GM19240 (cell line): ENCODE measurements around the gene GNAO1.
"Not testable (repeated sequence)": the region's sequence is repeated elsewhere in the genome, so short reads cannot be mapped to it uniquely, and the experiment has no call there.

Experiments used
- DNase-seq: peaks from one replicate; pipeline ENCODE4 v3.0.0; 2011; ENCODE audit warnings: low spot score; ENCODE audit not compliant: insufficient read length

GNAO1 gene

GRCh38 chr16:56363181-56363716, 172.0 kb downstream of the GNAO1 start:
- no peak for DNase-seq

GRCh38 chr16:56363781-56364565, 172.7 kb downstream of the GNAO1 start:
- DNase-seq, result no peak

- DNase-seq, result no peak
Observed at GRCh38 chr16:56364865-56365264, 173.6 kb downstream of the GNAO1 start.

GRCh38 chr16:56365552-56365951, 174.3 kb downstream of the GNAO1 start:
- no peak for DNase-seq

- no peak for DNase-seq
Observed at GRCh38 chr16:56366945-56367344, 175.7 kb downstream of the GNAO1 start.

GRCh38 chr16:56367764-56368163, 176.5 kb downstream of the GNAO1 start:
- DNase-seq, result no peak

DNA sequence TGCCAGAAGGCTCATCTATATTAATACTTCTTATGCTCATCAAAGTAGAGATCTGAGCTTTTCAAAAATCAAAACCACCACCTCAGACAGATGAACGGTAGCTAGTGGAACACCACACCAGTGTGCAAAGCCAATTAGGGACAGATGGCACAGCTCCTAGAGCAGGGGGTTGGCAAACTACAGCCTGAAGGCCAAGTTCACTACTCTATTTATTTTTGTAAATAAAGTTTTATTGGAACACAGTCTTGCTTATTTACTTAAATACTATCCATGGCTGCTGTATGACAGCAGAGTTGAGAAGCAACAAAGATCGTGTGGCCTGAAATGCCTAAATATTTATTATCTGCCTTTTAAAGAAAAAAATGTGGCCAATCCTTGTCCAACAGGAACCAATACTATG, 177.3 kb downstream of the GNAO1 start:
- DNase-seq, result no peak

DNA sequence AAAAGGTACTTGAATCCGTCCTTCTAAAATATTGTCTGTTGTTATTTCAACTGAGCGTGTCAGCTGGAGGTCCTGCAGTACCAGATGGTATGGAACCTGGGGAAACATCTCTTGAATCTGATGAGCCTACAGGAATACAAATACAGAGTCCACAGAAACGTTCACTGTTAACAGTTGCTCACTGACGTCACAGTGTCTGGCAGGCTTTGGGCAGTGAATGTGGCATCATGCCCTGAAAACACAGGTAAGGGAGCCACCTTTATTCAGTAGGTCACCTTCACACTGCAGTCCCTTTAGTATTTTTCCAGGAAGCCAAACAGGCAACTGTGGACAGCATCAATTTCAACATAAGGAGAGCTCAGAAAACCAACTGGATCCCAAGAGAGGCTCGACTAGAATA, 177.9 kb downstream of the GNAO1 start:
- DNase-seq, result no peak

DNA sequence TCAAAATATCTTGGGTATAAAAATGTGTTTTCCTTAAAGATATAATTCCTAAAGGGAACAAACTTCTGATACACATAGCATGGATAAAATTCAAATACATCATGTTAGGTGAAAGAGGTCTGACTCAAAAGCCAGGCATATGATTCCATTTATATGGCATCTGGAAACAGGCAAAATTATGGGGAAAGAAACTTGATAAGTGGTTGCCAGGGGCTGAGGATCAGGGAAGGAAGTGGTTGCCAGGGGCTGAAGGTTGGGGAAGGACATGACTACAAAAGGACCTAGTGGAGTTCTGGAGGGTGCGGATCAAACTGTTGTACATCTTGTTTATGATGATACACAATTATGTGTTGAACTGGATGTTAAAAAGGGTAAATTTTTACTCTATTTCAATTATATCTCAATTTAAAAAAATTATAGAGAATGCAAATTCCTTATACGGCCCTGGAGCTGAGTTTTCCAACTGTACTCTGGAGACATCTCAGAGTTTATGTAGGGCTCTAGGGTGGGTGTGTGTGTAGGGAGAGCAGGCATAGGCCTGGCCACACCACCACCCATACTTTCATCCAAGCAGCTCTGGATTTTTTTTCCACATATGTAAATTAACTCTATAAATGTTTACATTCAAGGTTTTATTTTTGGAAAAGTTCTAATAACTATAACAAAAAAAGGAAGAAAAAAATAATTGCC, 179.0 kb downstream of the GNAO1 start:
- no peak for DNase-seq

DNA sequence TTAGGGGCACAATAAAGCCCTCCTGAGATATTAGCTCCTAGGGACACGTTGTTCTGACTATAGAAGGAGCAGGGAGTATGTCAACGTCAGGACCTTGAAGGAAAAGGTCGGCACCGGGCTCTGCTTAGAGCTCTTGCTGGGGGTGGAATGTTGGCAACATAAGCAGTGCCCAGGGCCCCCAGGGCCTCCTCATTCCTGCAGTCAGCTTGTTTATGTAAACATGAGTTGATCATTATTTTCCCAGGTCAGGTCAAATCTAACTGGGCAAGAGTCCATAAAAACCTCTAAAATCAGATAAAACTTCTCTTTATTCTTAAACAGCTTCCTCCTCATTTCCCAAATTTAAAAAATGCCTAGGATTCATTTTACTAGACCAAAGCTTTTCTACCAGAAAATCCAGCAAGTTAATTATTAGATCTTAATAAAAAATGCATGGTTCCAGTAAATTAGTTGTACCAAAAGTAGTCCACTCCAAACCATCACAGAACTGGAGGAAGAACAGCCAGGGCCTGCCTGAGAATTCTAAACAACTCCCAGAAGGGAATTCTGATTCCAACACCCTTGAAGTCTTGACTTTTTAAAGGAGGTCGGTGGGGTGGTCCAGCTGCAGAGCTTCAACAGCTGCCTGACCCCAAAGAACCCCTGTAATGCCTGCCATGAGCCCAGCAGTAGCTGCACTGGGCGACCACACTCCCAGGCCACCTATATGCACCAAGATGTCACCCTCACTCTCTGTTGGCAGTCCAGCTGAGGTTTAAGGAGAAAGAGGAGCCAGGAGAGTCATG, 179.8 kb downstream of the GNAO1 start:
- no peak for DNase-seq

- no peak for DNase-seq
Observed at GRCh38 chr16:56371660-56371937, 180.3 kb downstream of the GNAO1 start.

DNA sequence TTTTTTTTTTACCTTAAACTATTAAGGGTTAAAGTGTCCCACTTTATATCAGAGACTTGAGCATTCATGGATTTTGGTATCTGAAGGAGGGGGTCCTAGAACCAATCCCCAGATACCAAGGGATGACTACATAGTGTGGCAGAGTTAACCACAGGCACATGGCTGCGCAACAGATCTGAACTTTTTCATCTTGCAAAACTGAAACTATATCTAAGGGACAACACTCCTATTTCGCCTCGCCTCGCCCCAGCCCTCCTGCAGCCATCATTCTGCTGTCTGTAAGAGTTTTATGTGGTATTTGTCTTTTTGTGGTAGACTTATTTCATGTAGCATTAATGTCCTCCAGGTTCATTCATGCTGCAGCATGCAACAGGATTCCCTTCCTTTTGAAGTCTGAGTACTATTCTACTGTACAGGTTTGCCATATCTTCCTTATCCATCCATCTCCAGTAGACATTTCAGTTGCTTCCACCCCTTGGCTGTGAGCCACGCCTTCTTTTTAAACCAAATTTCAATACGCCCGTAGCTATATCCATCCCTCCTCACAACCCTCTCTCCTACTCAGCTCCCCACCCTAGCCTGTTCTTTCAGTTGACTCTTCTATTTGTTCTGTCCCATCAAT, 180.8 kb downstream of the GNAO1 start:
- DNase-seq, result no peak

DNA sequence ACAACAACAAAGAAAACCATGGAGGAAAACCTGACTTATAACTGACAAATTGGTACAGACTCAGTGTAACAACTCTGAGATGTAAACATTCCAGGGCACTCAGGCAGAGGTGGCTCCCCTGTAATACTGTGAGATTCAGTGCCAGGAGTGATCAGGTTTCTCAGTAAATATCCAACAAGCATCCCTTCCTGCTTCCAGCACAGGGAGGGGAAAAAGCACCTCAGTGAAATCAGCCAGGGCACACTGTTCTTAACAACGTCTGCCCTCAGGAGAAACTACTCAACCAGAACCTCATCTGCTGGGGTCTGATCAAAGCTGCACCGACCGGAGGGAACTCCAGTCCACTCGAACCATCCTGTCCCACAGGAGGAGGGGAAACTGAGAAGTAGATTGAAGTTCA, 181.7 kb downstream of the GNAO1 start:
- DNase-seq, result no peak

DNA sequence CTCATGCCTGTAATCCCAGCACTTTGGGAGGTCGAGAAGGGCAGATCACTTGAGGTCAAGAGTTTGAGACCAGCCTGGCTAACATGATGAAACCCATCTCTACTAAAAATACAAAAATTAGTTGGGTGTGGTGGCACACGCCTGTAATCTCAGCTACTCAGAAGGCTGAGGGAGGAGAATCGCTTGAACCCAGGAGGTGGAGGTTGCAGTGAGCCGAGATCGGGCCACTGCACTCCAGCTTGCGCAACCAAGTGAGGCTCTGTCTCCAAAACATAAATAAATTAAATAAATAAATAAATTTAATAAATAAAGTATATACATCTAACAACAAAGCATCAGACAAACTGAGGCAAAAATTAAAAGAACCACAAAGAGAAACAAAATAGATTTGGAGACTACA, 184.5 kb downstream of the GNAO1 start:
- not testable (repeated sequence) for DNase-seq

- DNase-seq, result not testable (repeated sequence)
Observed at GRCh38 chr16:56379044-56379443, 187.8 kb downstream of the GNAO1 start.

DNA sequence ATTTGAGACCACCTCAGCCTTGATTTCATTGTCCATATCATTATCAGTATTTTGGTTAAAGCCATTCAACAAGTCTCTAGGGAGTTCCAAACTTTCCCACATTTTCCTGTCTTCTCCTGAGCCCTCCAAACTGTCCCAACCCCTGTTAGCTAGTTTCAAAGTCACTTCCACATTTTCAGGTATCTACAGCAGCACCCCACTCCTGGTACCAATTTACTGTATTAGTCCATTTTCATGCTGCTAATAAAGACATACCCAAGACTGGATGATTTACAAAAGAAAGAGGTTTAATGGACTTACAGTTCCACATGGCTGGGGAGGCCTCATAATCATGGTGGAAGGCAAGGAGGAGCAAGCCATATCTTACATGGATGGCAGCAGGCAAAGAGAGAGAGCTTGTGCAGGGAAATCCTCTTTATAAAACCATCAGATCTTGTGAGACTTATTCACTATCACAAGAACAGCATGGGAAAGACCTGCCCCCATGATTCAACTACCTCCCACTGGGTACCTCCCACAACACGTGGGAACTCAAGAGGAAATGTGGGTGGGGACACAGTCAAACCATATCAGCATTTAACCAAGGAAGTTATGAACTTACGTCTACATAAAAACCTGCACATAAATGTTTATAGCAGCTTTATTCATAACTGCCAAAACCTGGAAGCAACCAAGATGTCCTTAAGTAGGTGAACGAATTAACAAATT, 189.6 kb downstream of the GNAO1 start:
- not testable (repeated sequence) for DNase-seq

DNA sequence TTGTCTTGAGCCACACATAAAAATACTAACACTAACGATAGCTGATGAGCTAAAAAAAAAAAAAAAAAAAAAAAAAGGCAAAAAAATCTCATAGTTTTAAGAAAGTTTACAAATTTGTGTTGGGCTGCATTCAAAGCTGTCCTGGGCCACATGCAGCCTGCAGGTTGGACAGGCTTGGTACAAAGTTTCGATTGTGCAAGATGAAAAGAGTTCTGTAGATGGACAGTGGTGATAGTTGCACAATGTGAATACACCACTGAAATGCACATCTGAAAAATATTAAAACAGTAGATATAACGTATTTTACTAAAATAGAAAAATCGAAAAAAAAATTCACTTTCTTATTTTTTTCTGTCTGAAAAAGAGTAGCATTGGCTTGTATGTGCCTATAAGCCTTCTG, 191.2 kb downstream of the GNAO1 start:
- DNase-seq, result no peak

DNA sequence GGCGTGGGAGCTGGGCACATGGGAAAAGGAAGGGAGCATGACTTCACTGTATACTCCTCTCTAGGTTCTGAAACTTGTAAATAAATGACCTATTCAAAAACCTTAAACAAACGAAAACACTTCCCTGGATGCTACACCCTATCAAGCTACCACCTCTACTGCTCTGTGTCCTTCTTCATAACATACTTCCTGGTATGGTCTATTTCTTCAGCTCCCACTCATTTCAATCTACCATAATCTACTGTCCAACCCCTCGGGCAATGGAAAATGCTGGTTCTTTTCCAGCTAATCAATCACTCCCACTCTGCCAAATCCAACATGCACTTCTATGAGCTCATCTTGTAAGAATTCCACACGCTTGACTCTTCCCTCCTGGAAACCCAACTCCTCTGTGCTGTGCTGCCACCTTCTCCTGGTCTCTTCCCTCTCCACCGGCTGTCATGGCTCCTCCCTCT, 191.6 kb downstream of the GNAO1 start:
- DNase-seq, result no peak

- no peak for DNase-seq
Observed at GRCh38 chr16:56384074-56384721, 192.9 kb downstream of the GNAO1 start.

- no peak for DNase-seq
Observed at GRCh38 chr16:56387396-56387795, 196.1 kb downstream of the GNAO1 start.
